HG02938 (cell line): ENCODE measurements around the gene SMARCB1.

Source experiments
- ATAC-seq: cut with Tn5 transposase; IDR thresholded peaks from one replicate; pipeline ENCODE4 v1.9.1; 2021; ENCODE audit warnings: mild to moderate bottlenecking, moderate library complexity; ENCODE audit not compliant: unreplicated experiment

The SMARCB1 gene

GRCh38 chr22:23874871-23875270, 88.1 kb downstream of the SMARCB1 start:
- ATAC-seq = no peak

DNA sequence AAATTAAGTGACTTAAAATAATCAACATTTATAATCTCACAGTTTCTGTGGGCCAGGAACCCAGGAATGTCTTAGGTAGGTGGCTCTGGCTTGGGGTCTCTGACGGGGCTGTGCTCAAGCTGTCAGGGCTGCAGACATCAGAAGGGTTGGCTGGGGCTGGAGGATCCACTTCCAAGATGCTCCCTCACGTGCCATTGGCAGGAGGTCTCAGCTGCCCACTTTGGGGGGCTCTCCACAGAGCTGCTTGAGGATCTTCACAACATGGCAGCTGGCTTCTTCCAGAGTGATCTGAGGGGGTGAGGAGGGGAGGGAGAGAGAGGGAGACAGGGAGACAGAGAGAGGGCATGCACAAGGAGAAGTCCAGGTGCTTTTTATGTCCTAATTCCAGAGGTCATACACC, 89.0 kb downstream of the SMARCB1 start:
- ATAC-seq = no peak

DNA sequence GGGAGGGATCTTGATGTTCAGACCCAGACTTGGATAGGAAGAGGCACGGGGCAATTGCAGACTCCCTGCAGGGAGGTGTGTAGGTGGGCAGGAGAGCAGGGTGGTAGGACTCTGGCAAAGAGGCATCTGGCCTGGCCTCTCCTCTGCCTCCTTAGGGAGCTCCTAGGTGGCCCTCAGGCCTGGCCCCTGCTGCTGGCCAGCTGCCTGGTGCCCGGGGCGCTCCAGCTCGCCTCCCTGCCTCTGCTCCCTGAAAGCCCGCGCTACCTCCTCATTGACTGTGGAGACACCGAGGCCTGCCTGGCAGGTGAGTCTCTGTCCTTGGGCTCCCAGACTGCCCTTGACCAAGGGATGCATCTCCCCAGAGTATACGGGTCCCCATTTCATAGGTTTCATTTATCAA, 90.8 kb downstream of the SMARCB1 start:
- ATAC-seq = no peak

- no peak for ATAC-seq
Observed at GRCh38 chr22:23878219-23878618, 91.5 kb downstream of the SMARCB1 start.

DNA sequence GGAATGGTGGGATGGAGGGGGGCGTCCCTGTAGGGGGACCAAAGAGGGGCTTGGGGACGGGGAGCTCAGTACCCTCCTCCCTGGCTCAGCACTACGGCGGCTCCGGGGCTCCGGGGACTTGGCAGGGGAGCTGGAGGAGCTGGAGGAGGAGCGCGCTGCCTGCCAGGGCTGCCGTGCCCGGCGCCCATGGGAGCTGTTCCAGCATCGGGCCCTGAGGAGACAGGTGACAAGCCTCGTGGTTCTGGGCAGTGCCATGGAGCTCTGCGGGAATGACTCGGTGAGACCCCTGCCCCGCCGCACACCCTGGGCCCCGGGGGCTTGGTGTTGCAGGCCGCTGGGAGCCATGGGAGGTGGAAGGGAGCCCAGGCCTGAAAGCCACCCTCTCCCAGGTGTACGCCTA, 95.6 kb downstream of the SMARCB1 start:
- ATAC-seq = no peak

DNA sequence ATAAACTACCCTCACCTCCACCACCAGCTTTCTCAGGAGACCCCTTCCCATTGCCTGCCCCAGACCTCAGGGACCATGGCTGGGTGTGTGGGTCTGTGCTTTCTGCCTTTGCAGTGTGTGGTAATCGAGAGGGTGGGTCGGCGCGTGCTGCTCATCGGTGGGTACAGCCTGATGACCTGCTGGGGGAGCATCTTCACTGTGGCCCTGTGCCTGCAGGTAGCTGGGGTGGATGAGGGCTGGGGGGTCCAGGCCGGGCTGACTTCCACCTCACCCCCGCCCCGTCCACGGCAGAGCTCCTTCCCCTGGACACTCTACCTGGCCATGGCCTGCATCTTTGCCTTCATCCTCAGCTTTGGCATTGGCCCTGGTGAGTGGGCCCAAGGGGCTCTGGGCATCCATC, 96.9 kb downstream of the SMARCB1 start:
- no peak for ATAC-seq

DNA sequence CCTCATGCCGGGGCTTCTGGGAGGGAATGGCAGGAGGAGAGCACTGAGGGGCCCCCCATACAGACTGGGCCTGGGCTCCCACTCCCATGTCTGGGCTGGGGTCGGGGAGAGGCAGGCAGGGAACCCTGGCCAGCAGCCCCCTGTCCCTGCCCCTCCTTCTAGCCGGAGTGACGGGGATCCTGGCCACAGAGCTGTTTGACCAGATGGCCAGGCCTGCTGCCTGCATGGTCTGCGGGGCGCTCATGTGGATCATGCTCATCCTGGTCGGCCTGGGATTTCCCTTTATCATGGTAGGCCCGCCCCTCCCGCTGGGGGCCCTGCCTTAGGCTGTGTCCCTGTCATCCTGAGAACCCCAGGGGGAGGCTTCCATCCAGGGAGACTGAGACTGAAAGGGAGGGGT, 97.4 kb downstream of the SMARCB1 start:
- no peak for ATAC-seq
